HG03103 (cell line): Measurements from ENCODE around the gene MMP15.

Experiments
- ATAC-seq: cut with Tn5 transposase; IDR thresholded peaks from one replicate; pipeline ENCODE4 v1.9.1; 2021; ENCODE audit warnings: low read depth; ENCODE audit not compliant: unreplicated experiment

MMP15 gene

GRCh38 chr16:58016840-58017446 lies 8.6 kb upstream of the MMP15 start:
- no peak for ATAC-seq

GRCh38 chr16:58018803-58019202 lies 6.8 kb upstream of the MMP15 start:
- no peak for ATAC-seq

GRCh38 chr16:58019866-58020538 lies 5.6 kb upstream of the MMP15 start:
- ATAC-seq, result no peak

- ATAC-seq, result no peak
Measured at GRCh38 chr16:58020628-58021521, 4.7 kb upstream of the MMP15 start.

GRCh38 chr16:58021661-58022551 lies 3.6 kb upstream of the MMP15 start:
- no peak for ATAC-seq

GRCh38 chr16:58022601-58023371 lies 2.8 kb upstream of the MMP15 start:
- ATAC-seq, result no peak

- no peak for ATAC-seq
Measured at GRCh38 chr16:58024486-58025350, 836 bp upstream of the MMP15 start.

GRCh38 chr16:58026139-58026704 lies 668 bp downstream of the MMP15 start:
- peak; percentile 17 for ATAC-seq

- no peak for ATAC-seq
Measured at GRCh38 chr16:58026705-58027160, 1.2 kb downstream of the MMP15 start.

GRCh38 chr16:58027161-58027915 lies 1.8 kb downstream of the MMP15 start:
- no peak for ATAC-seq

GRCh38 chr16:58027916-58028455 lies 2.4 kb downstream of the MMP15 start:
- no peak for ATAC-seq

GRCh38 chr16:58028541-58029070 lies 3.1 kb downstream of the MMP15 start:
- no peak for ATAC-seq

GRCh38 chr16:58029410-58029809 lies 3.9 kb downstream of the MMP15 start:
- ATAC-seq, result no peak

- ATAC-seq, result no peak
Measured at GRCh38 chr16:58030136-58030840, 4.7 kb downstream of the MMP15 start.

GRCh38 chr16:58031016-58031800 lies 5.7 kb downstream of the MMP15 start:
- no peak for ATAC-seq
